K562 (cell line): ENCODE data around the gene FN1.

Experiments
- ESRRA ChIP-seq: fragments of 450-650 bp; IDR thresholded peaks from 2 replicates; pipeline ENCODE4 v1.6.1; 2014; ENCODE audit warnings: low read depth, mild to moderate bottlenecking, moderate library complexity, borderline replicate concordance
- HDAC6 ChIP-seq: IDR thresholded peaks from 2 replicates; pipeline ENCODE4 v1.6.1; 2012; ENCODE audit warnings: low read depth, mild to moderate bottlenecking, control low read depth, inconsistent platforms, low read length, moderate library complexity
- HOMEZ ChIP-seq: fragments of 250-450 bp; sonication (Bioruptor Pico); IDR thresholded peaks from 2 replicates; pipeline ENCODE4 v1.4.0; 2020; ENCODE audit warnings: mild to moderate bottlenecking, moderate library complexity
- TAF7 ChIP-seq: fragments of 450-650 bp; IDR thresholded peaks from 2 replicates; pipeline ENCODE4 v1.6.1; 2016; ENCODE audit warnings: missing genetic modification characterization, missing compliant biosample characterization

GRCh38 chr2:215407061-215407460 lies 28.8 kb downstream of the FN1 start:
- no peak for TF ChIP-seq HDAC6
- no peak for TF ChIP-seq HOMEZ (CRISPR knock-in tag)
- TF ChIP-seq TAF7 (tag), result no peak
- no peak for TF ChIP-seq ESRRA
